HG02588 (cell line): ENCODE data around the gene SHMT2.

Source experiments
- ATAC-seq: cut with Tn5 transposase; IDR thresholded peaks from one replicate; pipeline ENCODE4 v1.9.1; 2021; ENCODE audit warnings: mild to moderate bottlenecking, moderate library complexity; ENCODE audit not compliant: unreplicated experiment

SHMT2 gene

GRCh38 chr12:57237932-57238853 lies 8.7 kb downstream of the SHMT2 start:
- ATAC-seq, result no peak

- ATAC-seq, result peak; percentile 49
These were observed 9.5 kb downstream of the SHMT2 start for GRCh38 chr12:57238854-57239554.

GRCh38 chr12:57239587-57240065 lies 10.1 kb downstream of the SHMT2 start:
- no peak for ATAC-seq

- ATAC-seq, result no peak
These were observed 10.8 kb downstream of the SHMT2 start for GRCh38 chr12:57240066-57240921.

- ATAC-seq, result no peak
These were observed 11.5 kb downstream of the SHMT2 start for GRCh38 chr12:57240926-57241401.

GRCh38 chr12:57241402-57242310 lies 12.1 kb downstream of the SHMT2 start:
- ATAC-seq, result no peak

- no peak for ATAC-seq
These were observed 12.8 kb downstream of the SHMT2 start for GRCh38 chr12:57242329-57242690.

GRCh38 chr12:57242691-57243454 lies 13.4 kb downstream of the SHMT2 start:
- no peak for ATAC-seq

GRCh38 chr12:57243521-57244311 lies 14.2 kb downstream of the SHMT2 start:
- ATAC-seq, result no peak

GRCh38 chr12:57244312-57244696 lies 14.8 kb downstream of the SHMT2 start:
- no peak for ATAC-seq

- ATAC-seq, result no peak
These were observed 17.5 kb downstream of the SHMT2 start for GRCh38 chr12:57247041-57247440.

GRCh38 chr12:57248934-57249742 lies 19.6 kb downstream of the SHMT2 start:
- no peak for ATAC-seq

- no peak for ATAC-seq
These were observed 21.0 kb downstream of the SHMT2 start for GRCh38 chr12:57250541-57250940.

GRCh38 chr12:57250956-57251355 lies 21.4 kb downstream of the SHMT2 start, which contains the start of gene STAC3:
Gene STAC3, minus strand, starts transcription at chr12:57251187. Its CDS starts 1,551 bp downstream, at chr12:57249636.
- no peak for ATAC-seq

GRCh38 chr12:57254506-57255280 lies 25.2 kb downstream of the SHMT2 start:
- no peak for ATAC-seq

- ATAC-seq, result no peak
These were observed 26.4 kb downstream of the SHMT2 start for GRCh38 chr12:57255916-57256315.
